AG04450 (cell line): Measurements from ENCODE around the gene SVOPL. TPM values are rescaled to one million over a fixed set of nuclear protein-coding genes. Genes with fewer than 3 reads are reported as not detected.

Experiments
- CTCF ChIA-PET: fragments of 300-600, 350-600 bp; formaldehyde crosslinking; extraction: SDS; loops from one replicate; lab custom pipeline; 2022; ENCODE audit warnings: antibody characterized with exemption, inconsistent platforms; lab: Charles Lee
- POLR2A ChIA-PET: fragments of 350-600 bp; formaldehyde crosslinking; extraction: SDS; loops from one replicate; lab custom pipeline; 2021; ENCODE audit warnings: antibody characterized with exemption, inconsistent platforms; lab: Yijun Ruan, JAX
- DNase-seq: peaks from one replicate; pipeline ENCODE4 v3.0.0-alpha.2; 2011; ENCODE audit warnings: low read depth, low spot score
- H3K27ac ChIP-seq: one replicate; pipeline ENCODE4 v1.5.1; 2012; ENCODE audit warnings: low read depth, low read length, control low read depth
- H3K27me3 ChIP-seq: one replicate; pipeline ENCODE4 v1.6.0; 2012; ENCODE audit warnings: low read length; ENCODE audit not compliant: control insufficient read depth, insufficient read depth
- H3K4me3 ChIP-seq: 2 replicates; pipeline ENCODE4 v1.5.1; 2011; ENCODE audit warnings: mild to moderate bottlenecking, low read depth, low read length, control low read depth
- H3K9me3 ChIP-seq: 2 replicates; pipeline ENCODE4 v1.5.1; 2012; ENCODE audit warnings: low read length; ENCODE audit not compliant: control insufficient read depth, insufficient read depth
- polyA plus RNA-seq: library from polyadenylated mRNA; depleted of rRNA; stranded (reverse); fragments of >200 nt; gene quantifications from 2 replicates; pipeline ENCODE4 v1.2.3, GENCODE V29; 2011
- TF ChIP-seq, protein P1 (sequence below): IDR thresholded peaks from 2 replicates; pipeline ENCODE4 v1.5.1; 2011; ENCODE audit warnings: low read depth, low read length, control low read depth, inconsistent platforms

Gene SVOPL
- polyA plus RNA-seq, 1 experiment: not detected

GRCh38 chr7:138668229-138668596, 32.9 kb downstream of the SVOPL start:
- CTCF ChIA-PET: no interaction called here
- H3K27me3 ChIP-seq: no peaks in the 10 kb centered on the region

DNA sequence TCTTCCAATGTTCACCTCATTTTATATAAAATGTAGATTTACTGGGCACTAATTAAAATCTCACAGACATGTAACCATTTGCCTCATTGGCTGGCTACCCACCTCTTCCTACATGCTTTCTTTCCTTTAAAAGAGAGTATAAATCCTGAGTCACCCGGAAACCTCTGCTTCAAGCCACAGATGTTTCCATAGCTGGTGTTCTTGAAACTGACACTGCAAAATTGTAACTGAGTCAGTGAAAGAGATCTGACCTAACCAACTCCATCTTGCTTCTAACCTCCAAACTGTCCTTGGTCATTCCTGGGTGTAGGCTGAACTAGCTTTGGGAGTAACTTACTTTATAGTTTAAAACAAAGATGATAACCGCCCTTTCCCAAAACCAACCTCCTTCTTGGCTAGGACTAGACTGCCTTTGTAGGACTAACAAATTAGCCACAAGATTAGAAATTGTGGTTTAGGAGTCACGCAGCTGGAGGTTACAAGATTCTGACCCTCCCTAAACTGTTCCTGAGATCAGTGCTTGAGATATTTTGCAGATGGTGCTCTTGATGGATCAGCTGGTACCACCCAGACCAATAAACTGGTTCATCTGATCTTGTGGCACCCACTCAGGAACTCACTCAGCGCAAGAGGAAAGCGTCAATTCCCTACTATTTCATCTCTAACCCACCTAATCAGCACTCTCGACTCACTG, 33.5 kb downstream of the SVOPL start:
- Histone ChIP-seq H3K27ac (no peak overlapping the region), H3K27me3 (no peaks in the 10 kb centered on the region), H3K4me3 (no peak overlapping the region), H3K9me3 (peaks cover 4% of the 10 kb centered on the region; the same call in 1 of the 2 replicates)
- POLR2A ChIA-PET: no interaction called here
- TF ChIP-seq, protein P1, sequence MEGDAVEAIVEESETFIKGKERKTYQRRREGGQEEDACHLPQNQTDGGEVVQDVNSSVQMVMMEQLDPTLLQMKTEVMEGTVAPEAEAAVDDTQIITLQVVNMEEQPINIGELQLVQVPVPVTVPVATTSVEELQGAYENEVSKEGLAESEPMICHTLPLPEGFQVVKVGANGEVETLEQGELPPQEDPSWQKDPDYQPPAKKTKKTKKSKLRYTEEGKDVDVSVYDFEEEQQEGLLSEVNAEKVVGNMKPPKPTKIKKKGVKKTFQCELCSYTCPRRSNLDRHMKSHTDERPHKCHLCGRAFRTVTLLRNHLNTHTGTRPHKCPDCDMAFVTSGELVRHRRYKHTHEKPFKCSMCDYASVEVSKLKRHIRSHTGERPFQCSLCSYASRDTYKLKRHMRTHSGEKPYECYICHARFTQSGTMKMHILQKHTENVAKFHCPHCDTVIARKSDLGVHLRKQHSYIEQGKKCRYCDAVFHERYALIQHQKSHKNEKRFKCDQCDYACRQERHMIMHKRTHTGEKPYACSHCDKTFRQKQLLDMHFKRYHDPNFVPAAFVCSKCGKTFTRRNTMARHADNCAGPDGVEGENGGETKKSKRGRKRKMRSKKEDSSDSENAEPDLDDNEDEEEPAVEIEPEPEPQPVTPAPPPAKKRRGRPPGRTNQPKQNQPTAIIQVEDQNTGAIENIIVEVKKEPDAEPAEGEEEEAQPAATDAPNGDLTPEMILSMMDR: no peak
- CTCF ChIA-PET: no interaction called here
- no peak for DNase-seq

More at GRCh38 chr7:138668229-138668596, 32.9 kb downstream of the SVOPL start:
- Histone ChIP-seq H3K9me3 (peaks cover 4% of the 10 kb centered on the region; the same call in 1 of the 2 replicates), H3K27ac (no peak overlapping the region), H3K4me3 (no peak overlapping the region)
- POLR2A ChIA-PET: no interaction called here
- TF ChIP-seq, protein P1: no peak
- DNase-seq: no peak

DNA sequence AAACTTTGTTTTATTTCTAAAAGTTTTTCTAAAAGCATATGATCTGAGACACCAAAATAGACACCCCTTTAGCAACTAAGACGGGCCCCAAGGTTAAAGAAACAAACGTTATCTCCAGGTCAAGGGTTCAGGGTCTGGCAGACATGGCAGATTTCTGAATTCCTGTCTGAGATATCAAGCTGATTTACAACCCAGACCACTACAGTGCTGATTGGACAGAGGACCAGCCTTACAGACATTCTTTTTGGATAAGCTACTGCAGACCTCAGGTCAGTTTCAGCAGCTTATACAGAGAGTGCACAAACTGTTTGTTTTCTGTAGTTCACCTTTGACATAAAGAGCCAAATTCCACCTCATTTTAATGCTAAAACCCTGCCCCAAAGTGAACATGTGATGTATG, 34.8 kb downstream of the SVOPL start:
- peaks cover 4% of the 10 kb centered on the region; the same call in 1 of the 2 replicates for H3K9me3 ChIP-seq
- H3K27ac ChIP-seq: no peak overlapping the region
- POLR2A ChIA-PET: no interaction called here
- no peak for DNase-seq
- TF ChIP-seq, protein P1: no peak
- CTCF ChIA-PET: interaction anchor here (1.9 kb wide), 1 partner anchor 72 kb away, joined by 4 read pairs; no protein-coding TSS in a partner anchor
- no peaks in the 10 kb centered on the region for H3K27me3 ChIP-seq
- H3K4me3 ChIP-seq: no peak overlapping the region

DNA sequence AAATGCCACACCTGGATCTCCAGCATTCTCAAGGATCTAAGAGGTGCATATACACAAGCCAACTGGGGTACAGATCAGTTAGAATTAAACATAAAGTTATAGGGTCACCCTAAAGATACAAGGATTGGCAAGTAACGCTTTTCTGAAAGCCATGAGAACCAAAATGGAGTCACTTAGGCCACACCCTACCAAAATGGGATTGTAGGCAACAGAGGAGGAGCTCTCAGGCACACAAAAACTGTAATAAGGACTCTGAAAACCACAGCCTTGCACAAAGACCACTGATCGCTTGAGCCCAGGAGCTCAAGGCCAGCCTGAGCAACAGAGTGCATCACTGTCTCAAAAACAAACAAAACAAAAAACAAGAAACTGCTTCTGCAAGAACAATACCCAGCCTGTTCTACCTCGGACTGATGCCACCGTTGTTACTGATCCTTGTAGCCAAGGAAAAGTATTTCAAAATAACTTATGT, 35.5 kb downstream of the SVOPL start:
- TF ChIP-seq, protein P1: no peak
- Histone ChIP-seq H3K9me3 (peaks cover 4% of the 10 kb centered on the region; the same call in 1 of the 2 replicates), H3K27me3 (no peaks in the 10 kb centered on the region), H3K4me3 (no peak overlapping the region), H3K27ac (no peak overlapping the region)
- no peak for DNase-seq
- POLR2A ChIA-PET: no interaction called here
- CTCF ChIA-PET: interaction anchor here (1.9 kb wide), 1 partner anchor 73 kb away, joined by 4 read pairs; no protein-coding TSS in a partner anchor

GRCh38 chr7:138665249-138665648, 35.9 kb downstream of the SVOPL start:
- Histone ChIP-seq H3K9me3 (peaks cover 4% of the 10 kb centered on the region; the same call in 1 of the 2 replicates), H3K27me3 (no peaks in the 10 kb centered on the region), H3K4me3 (no peak overlapping the region), H3K27ac (no peak overlapping the region)
- POLR2A ChIA-PET: no interaction called here
- no peak for DNase-seq
- TF ChIP-seq, protein P1: no peak
- CTCF ChIA-PET: interaction anchor here (1.9 kb wide), 1 partner anchor 73 kb away, joined by 4 read pairs; no protein-coding TSS in a partner anchor
